ENCODE data around the gene LARGE1. TPM values are rescaled to one million over a fixed set of nuclear protein-coding genes. Genes with fewer than 3 reads are reported as not detected.

The LARGE1 gene
- total and polyA plus RNA-seq, 2 experiments from 2014 or later: 21.2 to 23.6 TPM

DNA sequence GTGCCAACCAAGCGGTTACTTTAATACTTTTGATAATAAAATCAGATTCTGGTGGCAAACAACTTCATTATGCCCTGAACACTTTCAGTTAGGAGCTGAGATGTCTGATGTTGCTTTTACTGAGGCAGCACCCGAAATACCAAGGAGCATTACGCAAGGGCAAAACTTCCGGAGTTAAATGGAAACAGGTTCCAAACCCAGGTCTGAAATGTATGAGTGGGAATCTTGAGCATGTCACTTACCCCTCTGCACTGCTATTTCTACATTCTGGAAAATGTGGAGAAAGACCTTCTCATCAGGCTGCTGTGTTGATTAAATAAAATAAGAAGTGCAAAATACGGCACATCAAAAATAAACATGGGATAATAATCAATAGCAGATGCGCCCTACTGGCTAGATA lies 315.1 kb downstream of the LARGE1 start:
- WGBS (ENCODE audit: low lambda C conversion rate, missing lambda C conversion rate): 72% methylated on average over 6 of the region's 6 CpGs
- Histone ChIP-seq H3K79me2 (no peaks in the 10 kb centered on the region), H3K4me3 (no peak overlapping the region), H3K27me3 (no peaks in the 10 kb centered on the region), H3K9me2 (replicated peaks; ENCODE audit: insufficient read depth) (no peaks in the 10 kb centered on the region), H2AFZ (no peak overlapping the region), H3K4me1 (ENCODE audit: insufficient read depth) (peaks cover 11% of the 10 kb centered on the region), H3K9me3 (ENCODE audit: low read depth) (no peaks in the 10 kb centered on the region), H3K27ac (no peak overlapping the region), H4K20me1 (ENCODE audit: insufficient read depth, poor library complexity, severe bottlenecking) (no peaks in the 10 kb centered on the region), H3K4me2 (peak overlapping the region; percentile 20), H3K36me3 (replicated peaks; ENCODE audit: insufficient read depth, low read depth) (no peaks in the 10 kb centered on the region)
- no peak for TF ChIP-seq EZH2 (IDR thresholded peaks at IDR 0.05; ENCODE audit: borderline replicate concordance)
- TF ChIP-seq, protein P1, sequence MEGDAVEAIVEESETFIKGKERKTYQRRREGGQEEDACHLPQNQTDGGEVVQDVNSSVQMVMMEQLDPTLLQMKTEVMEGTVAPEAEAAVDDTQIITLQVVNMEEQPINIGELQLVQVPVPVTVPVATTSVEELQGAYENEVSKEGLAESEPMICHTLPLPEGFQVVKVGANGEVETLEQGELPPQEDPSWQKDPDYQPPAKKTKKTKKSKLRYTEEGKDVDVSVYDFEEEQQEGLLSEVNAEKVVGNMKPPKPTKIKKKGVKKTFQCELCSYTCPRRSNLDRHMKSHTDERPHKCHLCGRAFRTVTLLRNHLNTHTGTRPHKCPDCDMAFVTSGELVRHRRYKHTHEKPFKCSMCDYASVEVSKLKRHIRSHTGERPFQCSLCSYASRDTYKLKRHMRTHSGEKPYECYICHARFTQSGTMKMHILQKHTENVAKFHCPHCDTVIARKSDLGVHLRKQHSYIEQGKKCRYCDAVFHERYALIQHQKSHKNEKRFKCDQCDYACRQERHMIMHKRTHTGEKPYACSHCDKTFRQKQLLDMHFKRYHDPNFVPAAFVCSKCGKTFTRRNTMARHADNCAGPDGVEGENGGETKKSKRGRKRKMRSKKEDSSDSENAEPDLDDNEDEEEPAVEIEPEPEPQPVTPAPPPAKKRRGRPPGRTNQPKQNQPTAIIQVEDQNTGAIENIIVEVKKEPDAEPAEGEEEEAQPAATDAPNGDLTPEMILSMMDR (IDR thresholded peaks at IDR 0.05; ENCODE audit: poor library complexity): no peak
- no peak for TF ChIP-seq EZH2phosphoT487 (IDR thresholded peaks at IDR 0.05; ENCODE audit: low read depth, severe bottlenecking, unreplicated experiment)
- DNase-seq (ENCODE audit: low spot score): no peak

GRCh38 chr22:33601062-33601461 lies 319.2 kb downstream of the LARGE1 start:
- WGBS (ENCODE audit: low lambda C conversion rate, missing lambda C conversion rate): 93% methylated on average over 2 of the region's 2 CpGs
- Histone ChIP-seq H3K36me3 (replicated peaks; ENCODE audit: insufficient read depth, low read depth) (no peaks in the 10 kb centered on the region), H3K9me3 (ENCODE audit: low read depth) (no peaks in the 10 kb centered on the region), H3K4me1 (ENCODE audit: insufficient read depth) (peaks cover 10% of the 10 kb centered on the region), H3K4me2 (no peak overlapping the region), H3K27me3 (no peaks in the 10 kb centered on the region), H4K20me1 (ENCODE audit: insufficient read depth, poor library complexity, severe bottlenecking) (no peaks in the 10 kb centered on the region), H3K9me2 (replicated peaks; ENCODE audit: insufficient read depth) (no peaks in the 10 kb centered on the region), H3K27ac (no peak overlapping the region), H3K79me2 (no peaks in the 10 kb centered on the region), H2AFZ (no peak overlapping the region), H3K4me3 (no peak overlapping the region)
- no peak for DNase-seq (ENCODE audit: low spot score)
- TF ChIP-seq, protein P1 (IDR thresholded peaks at IDR 0.05; ENCODE audit: poor library complexity): no peak
- no peak for TF ChIP-seq EZH2 (IDR thresholded peaks at IDR 0.05; ENCODE audit: borderline replicate concordance)
- no peak for TF ChIP-seq EZH2phosphoT487 (IDR thresholded peaks at IDR 0.05; ENCODE audit: low read depth, severe bottlenecking, unreplicated experiment)

DNA sequence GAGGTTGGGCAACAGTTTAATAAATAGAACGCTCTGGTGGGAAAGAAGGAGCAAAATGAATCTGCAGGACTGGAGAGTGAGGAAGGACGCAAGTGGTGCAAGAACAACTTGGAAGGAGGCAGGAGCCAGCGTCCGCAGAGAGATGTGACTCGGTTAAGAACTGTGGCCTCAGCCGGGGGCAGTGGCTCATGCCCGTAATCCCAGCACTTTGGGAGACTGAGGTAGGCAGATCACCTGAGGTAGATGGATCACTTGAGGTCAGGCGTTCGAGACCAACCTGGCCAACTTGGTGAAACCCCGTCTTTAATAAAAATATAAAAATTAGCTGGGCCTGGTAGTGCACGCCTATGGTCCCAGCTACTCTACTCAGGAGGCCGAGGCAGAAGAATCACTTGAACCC lies 319.7 kb downstream of the LARGE1 start:
- TF ChIP-seq, protein P1 (IDR thresholded peaks at IDR 0.05; ENCODE audit: poor library complexity): no peak
- TF ChIP-seq EZH2phosphoT487 (IDR thresholded peaks at IDR 0.05; ENCODE audit: low read depth, severe bottlenecking, unreplicated experiment) (no peak), EZH2 (IDR thresholded peaks at IDR 0.05; ENCODE audit: borderline replicate concordance) (no peak)
- no peaks in the 10 kb centered on the region for H3K36me3 ChIP-seq (replicated peaks; ENCODE audit: insufficient read depth, low read depth)
- H3K4me1 ChIP-seq (ENCODE audit: insufficient read depth): peaks cover 6% of the 10 kb centered on the region
- H3K27me3 ChIP-seq: no peaks in the 10 kb centered on the region
- H3K4me3 ChIP-seq: no peak overlapping the region
- H3K9me3 ChIP-seq (ENCODE audit: low read depth): no peaks in the 10 kb centered on the region
- no peak overlapping the region for H2AFZ ChIP-seq
- H3K4me2 ChIP-seq: no peak overlapping the region
- no peaks in the 10 kb centered on the region for H3K9me2 ChIP-seq (replicated peaks; ENCODE audit: insufficient read depth)
- no peaks in the 10 kb centered on the region for H4K20me1 ChIP-seq (ENCODE audit: insufficient read depth, poor library complexity, severe bottlenecking)
- H3K79me2 ChIP-seq: no peaks in the 10 kb centered on the region
- H3K27ac ChIP-seq: peak overlapping the region; percentile 16
- DNase-seq (ENCODE audit: low spot score): no peak
- 97% methylated on average over 12 of the region's 12 CpGs for WGBS (ENCODE audit: low lambda C conversion rate, missing lambda C conversion rate)

GRCh38 chr22:33600113-33600512 lies 320.2 kb downstream of the LARGE1 start:
- Histone ChIP-seq H3K9me3 (ENCODE audit: low read depth) (no peaks in the 10 kb centered on the region), H3K4me1 (ENCODE audit: insufficient read depth) (peaks cover under 1% of the 10 kb centered on the region), H3K4me3 (no peak overlapping the region), H3K9me2 (replicated peaks; ENCODE audit: insufficient read depth) (no peaks in the 10 kb centered on the region), H3K27me3 (no peaks in the 10 kb centered on the region), H3K79me2 (no peaks in the 10 kb centered on the region), H2AFZ (no peak overlapping the region), H3K4me2 (no peak overlapping the region), H4K20me1 (ENCODE audit: insufficient read depth, poor library complexity, severe bottlenecking) (no peaks in the 10 kb centered on the region), H3K27ac (peak overlapping the region; percentile 16), H3K36me3 (replicated peaks; ENCODE audit: insufficient read depth, low read depth) (no peaks in the 10 kb centered on the region)
- WGBS (ENCODE audit: low lambda C conversion rate, missing lambda C conversion rate): 57% methylated on average over 6 of the region's 6 CpGs
- DNase-seq (ENCODE audit: low spot score): no peak
- TF ChIP-seq EZH2phosphoT487 (IDR thresholded peaks at IDR 0.05; ENCODE audit: low read depth, severe bottlenecking, unreplicated experiment): no peak
- TF ChIP-seq EZH2 (IDR thresholded peaks at IDR 0.05; ENCODE audit: borderline replicate concordance): no peak
- TF ChIP-seq, protein P1 (IDR thresholded peaks at IDR 0.05; ENCODE audit: poor library complexity): no peak

Measured in hepatocyte (in vitro differentiated cells).